ENCODE results near the gene S100A16.

S100A16 gene

DNA sequence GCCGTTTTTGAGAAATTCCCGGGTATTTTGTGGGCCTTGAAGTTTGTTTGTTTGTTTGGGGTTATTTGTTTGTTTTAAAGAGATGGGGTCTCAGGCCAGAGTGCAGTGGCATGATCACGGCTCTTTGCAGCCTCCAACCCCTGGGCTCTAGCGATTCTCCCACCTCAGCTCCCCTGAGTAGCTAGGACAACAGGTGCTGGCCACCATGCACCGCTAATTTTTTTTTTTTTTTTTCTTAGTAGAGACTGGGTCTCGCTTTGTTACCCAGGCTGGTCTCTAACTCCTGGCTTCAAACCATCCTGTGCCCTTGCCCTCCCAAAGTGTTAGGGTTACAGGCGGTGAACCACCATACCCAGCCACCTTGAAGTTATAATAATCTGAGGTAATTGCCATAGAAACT, 22.9 kb upstream of the S100A16 start:
- DNase-seq, result no peak

DNA sequence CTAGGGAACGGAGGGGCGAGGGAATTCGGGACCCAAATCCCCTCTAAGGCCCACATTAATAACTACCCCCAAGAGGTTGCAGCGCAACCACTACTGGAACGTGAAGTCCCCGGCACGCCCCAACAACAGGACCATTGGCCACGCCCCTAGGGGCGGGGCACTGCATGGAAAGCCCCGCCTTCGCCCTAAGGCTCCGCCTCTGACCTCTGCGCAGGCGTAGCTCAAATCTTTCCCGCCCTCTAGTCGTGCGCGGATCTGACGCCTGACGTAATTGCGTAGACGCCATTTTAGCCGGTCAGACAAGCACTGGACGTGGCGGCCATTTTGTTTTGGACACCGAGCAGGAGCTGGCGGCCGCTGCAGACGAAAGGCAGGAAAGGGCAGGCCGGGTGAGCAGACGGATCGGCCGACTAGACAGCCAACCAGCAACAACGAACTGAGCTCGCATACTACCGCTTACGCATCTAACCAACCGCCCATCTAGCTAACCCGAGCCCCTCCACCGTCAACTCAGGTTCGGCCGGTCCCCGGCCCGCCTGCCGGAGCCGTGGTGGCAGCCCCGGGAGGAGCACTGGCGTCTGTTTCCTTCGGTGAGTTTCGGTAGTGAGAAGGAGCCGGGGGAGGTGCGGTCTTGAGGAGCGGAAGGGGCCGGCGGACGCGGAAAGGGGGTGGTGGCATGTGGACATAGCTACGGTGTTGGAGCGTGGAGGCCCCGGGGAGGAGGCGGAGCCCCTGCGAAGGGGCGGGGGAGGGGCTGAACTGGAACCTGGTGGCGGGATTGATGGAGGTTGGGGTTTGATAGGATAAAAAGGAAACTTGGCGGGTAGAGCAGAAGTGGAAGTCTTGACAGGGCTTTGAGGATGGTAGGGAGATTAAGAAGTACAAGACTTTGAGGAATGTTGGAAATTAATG, 21.1 kb upstream of the S100A16 start, which contains the start of gene CHTOP:
Gene CHTOP, plus strand, starts transcription at position 313 of the 912 bp plus-strand sequence. CDS start 2,523 bp downstream, outside the sequence.
- peak; percentile 94 for DNase-seq

DNA sequence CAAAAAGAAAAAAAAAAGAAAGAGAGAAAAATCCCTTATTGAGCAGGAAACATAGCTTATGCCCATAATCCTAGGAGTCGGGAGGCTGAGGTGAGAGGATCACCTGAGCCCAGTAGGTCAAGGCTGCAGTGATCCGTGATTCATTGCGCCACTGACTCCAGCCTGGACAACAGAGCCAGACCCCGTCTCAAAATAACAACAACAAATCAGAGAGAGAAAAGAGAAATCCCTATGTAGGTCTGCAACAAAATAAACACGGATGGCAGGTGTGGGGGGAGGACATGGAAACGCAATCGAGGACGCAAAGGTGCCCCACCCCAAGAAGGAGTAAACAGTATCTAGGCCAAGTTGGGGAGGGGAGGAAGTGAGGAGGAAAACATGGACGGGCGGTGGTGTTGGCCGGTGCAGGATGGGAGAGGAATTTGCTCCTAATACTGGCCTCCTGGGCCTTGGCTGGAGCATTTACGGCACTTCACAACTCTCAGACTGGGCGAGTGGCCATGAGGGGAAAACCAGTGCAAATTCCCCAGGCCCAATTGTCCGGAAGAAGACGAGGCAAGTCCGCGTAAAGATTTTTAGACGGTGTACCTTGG, 20.3 kb upstream of the S100A16 start:
- no peak for DNase-seq

DNA sequence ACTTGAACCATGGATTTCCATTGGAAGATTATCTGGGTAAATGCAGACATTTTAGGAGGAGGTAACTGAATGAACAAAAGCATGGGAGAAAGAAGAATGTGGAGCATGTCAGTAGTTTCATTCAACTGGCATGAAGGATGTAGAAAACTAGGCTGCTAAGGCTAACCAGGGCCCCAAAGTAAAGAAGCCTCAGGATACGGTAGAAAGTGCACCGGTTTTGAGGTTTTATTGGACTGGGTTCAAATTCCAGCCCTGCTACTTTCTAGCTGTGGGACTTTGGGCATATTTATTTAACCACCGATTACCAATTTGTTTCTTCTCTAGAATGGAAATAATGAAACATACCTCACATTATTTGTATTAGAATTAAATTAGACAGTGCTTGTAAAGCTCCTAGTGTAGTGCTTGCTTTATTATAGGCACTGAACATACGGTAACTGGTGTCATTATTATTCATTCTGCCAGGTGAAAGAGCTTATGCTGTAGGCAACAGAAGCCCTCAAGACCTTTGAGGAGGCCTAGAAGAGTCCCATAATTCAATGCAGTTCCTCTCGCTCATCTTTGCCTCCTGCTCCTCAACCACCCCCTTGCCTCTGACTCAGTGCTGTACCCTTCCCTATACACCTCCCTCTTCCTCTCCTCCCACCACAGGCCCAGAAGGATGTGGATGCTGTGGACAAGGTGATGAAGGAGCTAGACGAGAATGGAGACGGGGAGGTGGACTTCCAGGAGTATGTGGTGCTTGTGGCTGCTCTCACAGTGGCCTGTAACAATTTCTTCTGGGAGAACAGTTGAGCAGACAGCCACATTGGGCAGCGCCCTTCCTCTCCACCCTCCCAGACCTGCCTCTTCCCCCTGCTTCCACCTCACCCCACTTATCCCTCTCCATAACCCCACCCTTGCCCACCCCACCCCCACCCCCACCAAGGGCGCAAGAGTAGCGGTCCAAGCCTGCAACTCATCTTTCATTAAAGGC, 18.4 kb upstream of the S100A16 start:
- DNase-seq, result no peak

DNA sequence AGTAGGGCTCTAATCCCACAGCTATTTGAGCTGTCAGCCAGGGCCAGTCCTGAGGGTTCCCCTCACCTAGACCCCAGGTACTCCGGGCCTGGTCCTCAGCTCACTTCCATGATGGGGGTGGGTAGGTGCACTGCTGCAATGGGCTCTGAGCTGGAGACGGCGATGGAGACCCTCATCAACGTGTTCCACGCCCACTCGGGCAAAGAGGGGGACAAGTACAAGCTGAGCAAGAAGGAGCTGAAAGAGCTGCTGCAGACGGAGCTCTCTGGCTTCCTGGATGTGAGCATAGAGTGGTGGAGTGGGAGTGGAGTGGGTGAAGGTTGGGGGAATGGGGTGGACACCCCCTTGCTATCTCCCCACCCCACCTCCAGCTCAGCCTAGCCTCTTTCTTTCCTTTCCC, 17.4 kb upstream of the S100A16 start:
- no peak for DNase-seq

DNA sequence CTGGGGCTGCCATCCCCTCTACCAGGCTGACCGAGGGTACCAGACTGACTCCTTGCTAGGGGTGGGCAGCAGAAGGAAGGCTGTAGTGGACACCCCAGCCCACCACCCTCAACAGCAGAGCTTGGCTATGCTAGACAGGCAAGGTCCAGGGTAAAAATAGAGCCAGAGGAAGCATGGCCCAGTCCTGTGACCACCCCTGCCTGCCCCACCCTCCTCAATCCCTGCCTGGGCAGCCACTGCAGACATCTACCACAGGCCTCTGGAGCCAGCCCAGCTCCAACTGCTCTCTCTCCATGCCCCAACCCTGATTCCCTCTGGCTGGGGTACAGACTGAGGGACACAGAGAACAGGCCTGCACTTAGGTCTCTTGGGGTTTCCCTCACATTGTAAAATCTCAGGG, 17.0 kb upstream of the S100A16 start:
- no peak for DNase-seq

DNA sequence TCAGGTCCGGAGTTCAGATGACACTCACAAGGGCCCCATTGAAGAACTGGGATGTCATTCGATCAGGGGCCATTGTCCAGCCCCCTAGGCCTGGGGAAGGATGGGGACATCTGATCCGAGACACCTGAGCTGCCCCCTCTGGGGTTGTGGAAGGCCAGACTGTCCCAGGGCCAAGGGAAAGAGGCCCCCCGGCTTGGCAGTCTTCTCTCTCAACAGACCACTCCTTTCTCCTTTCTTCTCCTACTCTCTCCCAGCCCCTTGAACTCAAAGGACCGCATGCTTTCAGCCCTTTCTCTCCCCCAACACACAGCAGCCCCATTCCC, 16.4 kb upstream of the S100A16 start:
- DNase-seq, result no peak

DNA sequence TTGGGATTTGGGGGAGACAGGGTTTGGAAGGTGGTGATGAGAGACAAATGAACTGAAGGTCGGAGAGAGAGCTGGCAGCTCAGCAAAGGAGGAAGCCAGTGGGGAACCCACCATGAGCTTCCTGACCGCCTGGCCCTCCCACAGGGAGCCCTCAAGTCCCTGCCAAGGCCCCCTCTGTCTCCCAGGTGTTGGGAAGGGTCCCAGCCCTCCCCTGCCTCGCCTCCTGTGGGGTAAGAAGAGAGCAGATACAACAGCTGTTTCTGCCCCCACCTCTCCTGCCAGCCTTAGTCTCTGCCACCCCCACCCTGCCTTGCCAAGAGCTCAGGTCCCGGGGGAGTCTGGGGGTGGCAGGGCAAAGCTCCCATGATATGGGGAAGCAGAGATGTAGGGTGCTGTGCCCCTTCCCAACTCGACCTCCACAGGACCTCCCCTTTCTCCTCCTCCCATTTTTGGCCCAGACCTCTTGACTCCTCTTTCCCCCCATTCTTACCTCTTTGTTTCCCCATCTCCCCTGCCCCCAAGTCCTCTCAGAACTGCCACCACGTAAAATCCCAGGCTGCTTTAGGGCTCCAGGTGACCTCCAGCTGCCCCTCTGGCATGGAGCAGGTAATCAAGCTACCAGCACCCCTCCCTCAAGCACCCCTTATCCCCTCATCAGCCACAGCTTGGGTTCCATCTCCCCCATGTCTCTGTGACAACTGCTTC, 15.9 kb upstream of the S100A16 start:
- DNase-seq, result no peak

DNA sequence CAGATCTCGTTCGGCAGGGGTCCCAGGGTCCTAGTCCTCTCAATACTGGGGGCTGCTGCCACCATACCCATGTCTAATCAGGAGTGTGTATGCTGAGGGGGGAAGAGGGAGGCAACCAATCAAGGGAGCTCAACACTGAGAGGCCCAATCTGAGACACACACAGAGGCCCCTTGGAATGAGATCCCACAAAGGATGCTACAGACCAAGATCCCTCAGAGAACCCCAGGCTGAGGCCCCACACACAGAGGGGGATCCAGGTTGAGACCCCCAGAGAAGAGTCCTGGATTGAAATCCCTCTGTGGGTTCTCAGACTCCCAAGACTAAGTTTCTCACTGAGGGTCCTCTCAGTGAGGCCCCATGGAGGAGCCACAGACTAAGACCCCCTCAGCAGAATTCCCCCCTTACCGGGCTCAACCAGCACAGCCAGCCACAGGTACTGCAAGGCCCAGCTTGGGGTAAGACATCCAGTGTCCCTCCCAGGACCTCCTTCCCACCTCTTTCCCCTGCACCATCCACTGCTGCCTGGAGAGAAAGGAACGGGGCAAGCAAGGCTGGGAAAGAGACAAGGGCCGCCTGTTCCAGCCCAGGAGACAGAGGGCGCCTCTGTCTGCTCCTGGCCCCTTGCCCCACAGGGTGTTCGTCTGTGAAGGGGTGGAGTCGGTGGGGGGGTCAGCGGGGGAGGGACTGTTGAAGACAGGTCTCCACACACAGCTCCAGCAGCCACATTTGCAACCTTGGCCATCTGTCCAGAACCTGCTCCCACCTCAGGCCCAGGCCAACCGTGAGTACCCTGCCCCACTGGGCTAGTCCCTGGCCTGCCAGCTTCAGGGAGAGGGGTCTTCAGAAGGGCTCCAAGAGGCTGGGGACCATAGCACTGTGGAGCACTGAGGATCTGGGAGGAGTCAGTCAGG, 15.0 kb upstream of the S100A16 start, which contains the start of gene S100A1:
Gene S100A1, plus strand, starts transcription at position 720 of the 912 bp plus-strand sequence. CDS start 2,088 bp downstream, outside the sequence.
- DNase-seq, result no peak

DNA sequence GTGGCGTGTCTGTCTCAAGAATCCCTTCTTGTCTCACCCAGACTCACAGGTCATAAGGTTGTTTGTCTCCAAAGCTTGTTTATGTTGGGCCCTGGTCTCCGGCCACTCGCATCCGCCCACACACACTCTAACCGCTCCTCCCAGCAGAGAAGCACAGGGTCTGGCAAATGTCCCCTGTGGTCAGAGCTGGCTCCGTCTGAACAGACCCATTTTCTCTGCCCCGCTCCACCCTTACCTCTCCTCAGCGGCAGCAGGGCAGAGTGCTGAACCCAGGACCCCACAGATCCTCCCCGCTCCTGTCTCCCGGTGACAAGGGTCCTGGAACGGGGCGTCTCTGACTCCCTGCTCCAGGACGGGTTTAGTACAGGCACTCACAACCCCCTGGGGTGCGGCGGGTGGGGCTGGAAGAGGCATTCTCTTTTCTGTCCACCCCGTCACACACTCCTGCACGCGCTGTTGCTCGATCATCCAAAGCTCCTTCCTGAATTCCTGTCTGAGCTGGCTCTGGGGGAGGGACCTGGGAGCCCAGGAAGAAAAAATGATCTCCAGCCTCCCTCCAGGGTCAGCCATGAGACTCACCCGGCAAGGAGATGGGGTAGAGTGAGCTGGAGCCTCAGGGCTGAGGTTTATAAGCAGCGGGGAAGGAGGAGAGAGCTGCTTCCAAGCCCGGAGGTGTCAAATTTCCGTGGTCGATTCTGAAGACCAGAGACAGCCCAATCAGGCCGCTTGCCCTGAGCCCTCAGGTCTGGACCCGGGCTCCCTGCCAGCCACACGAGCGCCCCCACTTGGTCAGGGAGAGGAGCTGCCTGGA, 14.2 kb upstream of the S100A16 start, which contains the start of gene S100A13:
Gene S100A13, minus strand, starts transcription at position 602 of the 811 bp plus-strand sequence. CDS start 1,033 bp downstream, outside the sequence.
- no peak for DNase-seq

DNA sequence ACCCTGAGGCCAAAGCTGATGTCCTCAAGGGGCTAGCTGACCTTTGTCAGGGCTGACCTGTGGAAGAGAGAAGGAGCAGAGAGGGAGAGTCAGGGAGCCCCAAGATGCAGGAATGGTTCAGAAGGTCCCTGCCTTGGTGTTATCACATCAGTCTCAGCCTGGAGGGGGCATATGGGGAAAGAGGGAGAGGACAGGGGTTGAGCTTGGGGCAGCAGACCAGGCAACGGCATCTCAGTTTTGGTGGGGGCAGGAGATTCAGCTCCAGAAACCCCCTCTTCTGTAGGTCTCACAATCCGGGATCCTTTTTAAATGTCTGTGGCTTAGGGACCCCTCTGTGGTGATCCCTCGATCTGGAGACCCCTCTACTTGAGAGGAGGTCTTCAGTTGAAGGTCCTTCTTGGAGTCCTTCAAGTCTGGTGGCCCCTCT, 13.6 kb upstream of the S100A16 start:
- no peak for DNase-seq

DNA sequence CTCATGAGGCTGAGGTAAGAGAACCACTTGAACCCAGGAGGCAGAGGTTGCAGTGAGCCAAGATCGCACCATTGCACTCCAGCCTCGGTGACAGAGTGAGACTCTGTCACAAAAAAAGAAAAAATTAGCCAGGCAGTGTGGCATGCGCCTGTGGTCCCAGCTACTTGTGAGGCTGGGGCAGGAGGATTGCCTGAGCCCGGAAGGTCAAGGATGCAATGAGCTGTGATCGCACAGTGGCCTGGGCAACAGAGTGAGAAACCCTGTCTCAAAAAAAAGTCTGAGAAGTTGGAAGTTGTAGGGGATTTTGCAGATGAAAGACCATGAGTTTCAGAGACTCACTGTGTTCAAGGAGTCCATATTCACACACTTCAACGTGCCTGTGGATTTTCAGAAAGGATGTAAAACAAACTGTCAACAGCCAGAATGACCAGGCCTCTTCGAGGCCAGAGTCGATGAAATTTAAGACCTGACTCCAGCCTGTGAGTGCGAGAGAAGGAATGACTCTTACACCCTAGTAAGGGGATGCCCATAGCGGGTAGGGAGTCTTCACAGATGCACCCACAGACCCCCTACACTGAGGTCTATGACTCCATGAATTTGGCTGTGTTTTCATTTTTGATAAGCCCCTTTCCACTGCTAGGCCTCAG, 12.2 kb upstream of the S100A16 start:
- no peak for DNase-seq

DNA sequence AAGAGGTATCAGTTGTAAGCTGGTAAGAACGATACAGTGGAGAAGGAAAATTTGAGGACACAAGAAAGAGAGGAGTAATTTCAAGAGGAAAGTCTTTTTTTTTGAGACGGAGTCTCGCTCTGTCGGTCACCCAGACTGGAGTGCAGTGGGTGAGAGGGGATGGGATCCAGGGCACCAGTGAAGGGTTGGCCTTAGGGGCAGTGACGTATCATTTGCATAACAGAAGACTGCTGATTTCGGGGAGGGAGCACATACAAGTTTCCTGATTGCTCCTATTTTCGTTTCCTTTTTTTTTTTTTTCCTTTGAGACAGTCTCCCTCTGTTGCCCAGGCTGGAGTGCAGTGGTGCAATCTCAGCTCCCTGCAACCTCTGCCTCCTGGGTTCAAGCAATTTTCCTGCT, 10.2 kb upstream of the S100A16 start:
- no peak for DNase-seq

DNA sequence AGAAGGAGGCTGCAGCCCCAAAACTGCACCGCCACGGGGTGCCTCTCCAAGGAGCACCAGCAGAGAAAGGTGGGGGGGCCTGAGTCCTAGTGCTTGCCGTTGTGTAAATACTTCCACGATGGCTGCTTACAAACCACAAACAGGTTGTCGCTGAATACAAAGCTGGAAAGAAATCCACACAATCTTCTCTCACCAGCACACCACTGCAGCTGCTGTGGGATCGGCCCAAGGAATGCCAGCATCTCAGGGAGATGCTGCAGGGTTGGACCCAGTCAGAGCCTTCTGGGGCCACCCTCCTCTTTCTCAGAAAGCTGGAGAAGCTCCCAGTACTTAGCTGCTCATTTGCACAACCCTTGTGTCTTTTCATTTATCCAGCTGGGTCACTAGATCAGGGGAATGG, 6.2 kb upstream of the S100A16 start:
- no peak for DNase-seq

DNA sequence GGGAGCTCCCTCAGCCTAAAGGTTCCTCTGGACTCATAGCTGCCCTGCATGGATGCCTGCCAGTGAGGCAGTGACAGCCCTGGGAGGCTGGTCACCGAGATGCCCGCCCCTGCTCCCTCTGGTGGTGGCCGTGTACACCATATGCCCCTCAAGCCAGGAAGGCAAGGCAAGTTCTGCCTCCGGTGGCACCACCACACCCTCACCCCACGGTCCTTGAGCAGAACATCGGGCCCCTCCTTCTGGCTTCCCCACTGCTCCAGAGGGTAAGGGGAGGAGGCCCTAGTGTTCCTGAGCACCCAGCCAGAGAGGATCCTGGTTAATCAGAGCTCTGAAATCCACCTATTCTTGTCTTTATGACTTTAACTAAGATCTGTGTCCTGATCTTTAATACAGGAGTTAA, 4.7 kb upstream of the S100A16 start:
- DNase-seq, result peak; percentile 50

DNA sequence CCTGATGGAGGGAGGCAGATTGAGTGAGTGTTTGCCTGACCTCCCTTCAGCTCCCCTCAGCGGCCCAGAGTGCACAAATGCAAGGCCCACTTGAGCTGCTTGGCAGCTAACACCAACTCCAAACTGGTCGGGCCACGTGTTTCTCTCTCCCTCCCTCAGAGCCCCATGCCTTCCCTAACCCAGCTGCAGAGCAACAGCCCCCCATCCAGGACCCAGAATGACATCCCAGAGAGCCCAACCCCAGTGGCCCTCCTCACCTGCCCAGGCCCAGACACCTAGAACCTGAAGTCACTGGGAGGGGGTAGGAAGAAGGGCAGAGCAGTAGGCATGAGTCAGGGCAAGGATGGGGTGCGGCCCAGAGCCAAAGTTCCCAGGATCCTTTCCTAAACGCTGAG, 4.0 kb upstream of the S100A16 start:
- DNase-seq, result no peak

DNA sequence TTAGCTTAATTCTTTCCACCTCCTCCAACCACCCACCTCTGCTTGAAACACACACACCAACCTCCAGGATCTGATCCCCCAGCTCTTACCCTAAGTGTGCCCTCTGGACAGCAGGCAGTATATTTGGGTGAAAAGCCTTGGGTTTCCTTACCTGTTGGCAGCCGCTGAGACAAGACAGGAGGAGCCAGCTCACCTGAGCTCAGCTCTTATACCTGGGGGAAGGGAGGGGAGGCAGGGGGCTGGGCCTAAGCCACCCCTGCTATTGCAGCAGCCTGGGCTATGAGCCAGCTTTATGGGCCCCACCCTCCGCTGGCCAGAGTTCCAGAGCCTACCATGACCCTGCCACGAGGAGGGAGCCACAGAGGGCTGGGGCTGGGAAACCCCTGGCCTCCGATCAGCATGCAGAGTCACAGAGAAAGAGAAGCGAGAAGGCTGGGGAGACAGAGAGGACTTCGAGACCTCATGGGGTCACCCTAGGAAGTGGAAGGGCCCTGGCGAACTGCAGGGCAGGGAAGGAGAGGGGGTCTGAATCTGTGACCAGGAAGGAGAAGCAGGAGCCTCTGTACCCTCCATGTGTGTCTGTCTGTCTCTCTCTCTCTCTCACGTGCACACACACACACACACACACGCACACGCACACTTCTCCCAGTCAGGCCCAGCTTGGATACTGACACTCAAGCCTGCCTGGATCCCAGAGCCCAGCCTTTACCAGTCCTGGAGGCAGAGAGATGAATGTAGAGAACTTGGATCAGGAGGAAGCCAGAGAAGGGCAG, 3.4 kb upstream of the S100A16 start, which contains the start of gene S100A14:
Gene S100A14, minus strand, starts transcription at position 182 of the 773 bp plus-strand sequence. CDS start 467 bp downstream, outside the sequence.
- DNase-seq, result no peak

DNA sequence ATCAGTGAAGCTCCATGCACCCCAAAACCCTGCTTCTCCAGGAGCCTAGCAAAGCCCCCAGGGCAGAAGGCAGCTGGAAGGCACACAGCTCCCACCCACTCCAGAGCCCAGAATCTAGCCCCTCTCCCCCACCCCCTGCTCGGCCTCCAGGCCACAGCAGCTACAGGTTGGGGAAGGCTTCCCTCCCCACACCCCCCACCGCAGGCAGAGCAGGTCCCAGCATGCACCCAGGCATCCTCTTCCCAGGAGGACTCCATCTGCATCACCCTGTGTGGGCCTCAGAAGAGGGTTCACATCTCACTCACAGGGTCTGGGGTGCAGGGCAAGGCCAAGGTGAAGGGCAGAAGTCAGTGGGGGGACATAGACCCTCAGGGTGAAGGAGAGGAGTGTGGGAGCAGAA, 2.5 kb upstream of the S100A16 start:
- no peak for DNase-seq

DNA sequence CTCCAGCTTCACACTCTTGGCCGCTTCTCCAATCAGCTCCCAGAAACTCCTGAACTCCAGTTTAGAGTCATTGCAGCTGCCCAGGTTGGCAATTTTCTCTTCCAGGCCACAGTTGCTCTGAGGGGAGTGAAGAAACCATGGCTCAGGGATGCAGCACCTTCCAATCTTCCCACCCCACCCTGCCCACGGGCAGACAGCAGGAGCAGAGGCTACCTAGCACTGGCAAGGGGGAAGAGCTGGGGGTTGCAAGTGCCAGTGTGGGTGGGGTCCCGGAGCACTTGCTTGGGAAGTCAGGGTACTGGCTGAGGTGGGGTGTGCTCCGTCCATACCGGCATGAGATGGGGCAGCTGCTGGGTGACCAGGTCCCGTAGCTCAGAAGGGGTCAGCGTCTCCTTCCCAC, 2.0 kb upstream of the S100A16 start:
- no peak for DNase-seq

Measured in activated effector memory CD4-positive, alpha-beta T cell treated with Interleukin-2 at 50 U/mL for 16 hours (primary cell).